Prostate gland (tissue), 2 donors: Measurements from ENCODE around the gene POFUT1. TPM values are rescaled to one million over a fixed set of nuclear protein-coding genes. Genes with fewer than 3 reads are reported as not detected.

Experiments
- DNase-seq: peaks from one replicate; pipeline ENCODE4 v3.0.0-alpha.2; 2019; ENCODE audit warnings: low spot score
- H3K27ac ChIP-seq, 2 donors: fragments of 200-600 bp; sonication (generic); 2 replicates each; pipeline ENCODE4 v1.5.1; 2017 to 2019
- H3K27me3 ChIP-seq: fragments of 200-600 bp; sonication (generic); replicated peaks from 2 replicates; pipeline ENCODE4 v1.5.1; 2019; ENCODE audit not compliant: insufficient read depth
- H3K36me3 ChIP-seq, 2 donors: fragments of 200-600 bp; sonication (generic); 1 replicate in 1 of 2; 2 replicates in 1 of 2; pipeline versions ENCODE4 v1.5.1 to v1.8.1; 2017 to 2019
- H3K4me1 ChIP-seq: fragments of 200-600 bp; sonication (generic); replicated peaks from 2 replicates; pipeline ENCODE4 v1.5.1; 2019
- H3K4me3 ChIP-seq, 2 donors: fragments of 200-600 bp; sonication (generic); 2 replicates each; pipeline ENCODE4 v1.5.1; 2017 to 2019
- H3K9me3 ChIP-seq: fragments of 200-600 bp; sonication (generic); 2 replicates; pipeline ENCODE4 v1.5.1; 2017
- CTCF ChIP-seq, 4 experiments: fragments of 200-600 bp in 2 of 4; fragments of 450-650 bp in 2 of 4; sonication (generic) in 2 of 4; IDR thresholded peaks; 1 replicate in 3 of 4; 2 replicates in 1 of 4; pipeline ENCODE4 v1.5.1; 2016 to 2019; ENCODE audit warnings: antibody characterized with exemption in 4 of 4, mild to moderate bottlenecking in 2 of 4, moderate library complexity in 2 of 4
- POLR2A ChIP-seq: fragments of 450-650 bp; IDR thresholded peaks from one replicate; pipeline ENCODE4 v1.6.1; 2016; ENCODE audit warnings: antibody characterized with exemption, mild to moderate bottlenecking
- POLR2AphosphoS5 ChIP-seq: sonication (generic); formaldehyde crosslinking; IDR thresholded peaks from one replicate; pipeline ENCODE4 v1.6.1; 2017; ENCODE audit warnings: antibody characterized with exemption
- WGBS: methylation state at CpG from one replicate; pipeline ENCODE4 v1.1.5; 2018; 5-methylcytosine and 5-hydroxymethylcytosine counted together
- intact Hi-C: fragments of 100-400 bp; cut with DNase I; formaldehyde crosslinking; loops from one replicate; pipeline ENCODE4 v1.14.2; 2022
- total RNA-seq, 2 donors: library from RNA; depleted of rRNA; stranded (reverse); fragments of >200 nt; gene quantifications; one replicate each; pipeline ENCODE4 v1.1.0, GENCODE V29; 2016

POFUT1 gene
- total RNA-seq, 2 donors from 2014 or later = 33.2 to 44.3 TPM

GRCh38 chr20:32199006-32199405 is 8.7 kb upstream of the POFUT1 start:
- no peak overlapping the region for H3K27ac ChIP-seq
- no peak overlapping the region for H3K4me3 ChIP-seq
- no peaks in the 10 kb centered on the region for H3K27me3 ChIP-seq
- no peaks in the 10 kb centered on the region for H3K9me3 ChIP-seq
- WGBS = 83% methylated on average over 4 of the region's 4 CpGs
- peaks cover 12% of the 10 kb centered on the region for H3K4me1 ChIP-seq
- DNase-seq = no peak
- H3K36me3 ChIP-seq = peaks cover 0 to 7% of the 10 kb centered on the region in 2 donors
- intact Hi-C loops = no loop called here
- no peak for TF ChIP-seq POLR2A
- no peak for TF ChIP-seq CTCF (IDR thresholded peaks at IDR 0.05)
- no peak for TF ChIP-seq POLR2AphosphoS5

GRCh38 chr20:32201296-32201976 is 6.2 kb upstream of the POFUT1 start:
- Histone ChIP-seq H3K4me3 (no peak overlapping the region), H3K36me3 (peaks cover 0 to 4% of the 10 kb centered on the region in 2 donors), H3K27me3 (no peaks in the 10 kb centered on the region), H3K27ac (peak overlapping the region in 1 of 2 donors; percentile 97), H3K9me3 (no peaks in the 10 kb centered on the region), H3K4me1 (peaks cover 32% of the 10 kb centered on the region)
- intact Hi-C loops = loop anchor here (10.0 kb wide), 2 partner anchors 97 to 283 kb away; partner anchors contain the start of gene TM9SF4
- 85% methylated on average over 4 of the region's 4 CpGs for WGBS
- TF ChIP-seq POLR2A (no peak), CTCF (IDR thresholded peaks at IDR 0.05) (no peak), POLR2AphosphoS5 (no peak)
- no peak for DNase-seq

- Histone ChIP-seq H3K27ac (peak overlapping the region; percentile 94 to 97), H3K36me3 (peaks cover 0 to 4% of the 10 kb centered on the region in 2 donors), H3K27me3 (no peaks in the 10 kb centered on the region), H3K9me3 (no peaks in the 10 kb centered on the region), H3K4me3 (no peak overlapping the region), H3K4me1 (peaks cover 33% of the 10 kb centered on the region)
- DNase-seq = no peak
- 65% methylated on average over 8 of the region's 8 CpGs for WGBS
- TF ChIP-seq POLR2A = no peak
- TF ChIP-seq POLR2AphosphoS5 = no peak
- TF ChIP-seq CTCF (IDR thresholded peaks at IDR 0.05) = no peak
- intact Hi-C loops = loop anchor here (10.0 kb wide), 2 partner anchors 97 to 283 kb away; partner anchors contain the start of gene TM9SF4
Observed at GRCh38 chr20:32201977-32202363, 5.7 kb upstream of the POFUT1 start.

- TF ChIP-seq POLR2AphosphoS5 (peak; percentile 77), POLR2A (peak; percentile 27), CTCF (IDR thresholded peaks at IDR 0.05) (no peak)
- no peaks in the 10 kb centered on the region for H3K27me3 ChIP-seq
- 41% methylated on average over 11 of the region's 11 CpGs for WGBS
- H3K27ac ChIP-seq = peak overlapping the region; percentile 94 to 97
- H3K4me1 ChIP-seq = peaks cover 33% of the 10 kb centered on the region
- peak; percentile 46 for DNase-seq
- peak overlapping the region in 1 of 2 donors; percentile 10 for H3K4me3 ChIP-seq
- H3K9me3 ChIP-seq = no peaks in the 10 kb centered on the region
- peaks cover 0 to 4% of the 10 kb centered on the region in 2 donors for H3K36me3 ChIP-seq
- intact Hi-C loops = loop anchor here (10.0 kb wide), 2 partner anchors 99 to 281 kb away; partner anchors contain the start of gene TM9SF4
Observed at GRCh38 chr20:32203356-32204204, 4.1 kb upstream of the POFUT1 start.
